Measurements from ENCODE around the gene FUCA2. TPM values are rescaled to one million over a fixed set of nuclear protein-coding genes. Genes with fewer than 3 reads are reported as not detected.
"Not testable (repeated sequence)": the region's sequence is repeated elsewhere in the genome, so short reads cannot be mapped to it uniquely, and the experiment has no call there.

FUCA2 gene
- total RNA-seq, 1 donor from 2014 or later, result 62.7 TPM

- DNase-seq (ENCODE audit: low spot score), result peak; percentile 54
These were observed 24.9 kb upstream of the FUCA2 start for GRCh38 chr6:143536461-143536865.

- no peak for DNase-seq (ENCODE audit: low spot score)
These were observed 23.7 kb upstream of the FUCA2 start for GRCh38 chr6:143535189-143535614.

- DNase-seq (ENCODE audit: low spot score), result no peak
These were observed 20.4 kb upstream of the FUCA2 start for GRCh38 chr6:143531720-143532499.

DNA sequence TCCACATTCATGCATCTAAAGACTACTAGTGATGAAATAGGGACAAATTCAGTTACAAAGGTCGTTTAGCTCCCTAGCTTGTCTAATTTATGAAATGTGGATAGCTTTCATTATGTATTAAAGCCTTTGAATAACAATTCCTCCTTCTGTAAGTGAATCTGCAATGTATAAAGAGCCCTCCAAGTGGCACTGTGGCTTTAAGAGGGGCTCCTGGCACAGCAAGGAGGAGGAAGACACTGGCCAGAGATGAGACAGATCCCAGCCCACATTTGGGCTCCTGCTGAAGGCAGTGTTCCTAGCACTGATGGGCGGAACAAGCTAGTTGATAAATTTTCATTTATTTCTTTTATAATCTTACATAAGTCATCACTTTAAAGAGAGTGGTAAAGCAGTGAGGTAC is 17.6 kb upstream of the FUCA2 start:
- no peak for DNase-seq (ENCODE audit: low spot score)

GRCh38 chr6:143528164-143528811 is 16.8 kb upstream of the FUCA2 start:
- no peak for DNase-seq (ENCODE audit: low spot score)

GRCh38 chr6:143527677-143528076 is 16.2 kb upstream of the FUCA2 start:
- no peak for DNase-seq (ENCODE audit: low spot score)

GRCh38 chr6:143525356-143525755 is 13.8 kb upstream of the FUCA2 start:
- DNase-seq (ENCODE audit: low spot score), result no peak

DNA sequence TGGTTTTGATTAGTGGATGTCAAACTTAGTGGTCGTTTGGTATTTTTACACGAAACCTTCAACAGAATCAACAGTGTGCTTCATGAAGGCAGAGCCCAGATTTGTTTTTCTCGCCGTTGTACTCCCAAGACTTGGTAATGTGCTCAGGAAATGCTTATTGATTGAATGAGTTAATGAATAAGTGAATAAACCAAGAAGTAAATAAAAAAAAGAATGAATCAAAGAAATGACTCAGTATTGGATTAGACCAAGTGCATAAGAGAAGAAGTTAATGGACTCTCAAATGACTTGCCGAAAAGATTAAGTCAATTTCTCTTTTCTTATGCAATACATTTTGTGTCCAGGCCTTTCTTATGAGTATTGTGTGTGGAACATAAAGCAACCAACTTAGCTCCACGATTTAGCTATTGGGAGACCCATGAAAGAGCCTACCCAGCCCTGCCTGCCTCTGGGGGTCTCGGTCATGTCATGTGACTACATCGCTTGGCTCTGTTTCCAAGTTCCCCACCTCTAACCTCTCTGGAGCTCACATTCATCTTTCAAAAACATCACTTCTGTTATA is 10.6 kb upstream of the FUCA2 start:
- DNase-seq (ENCODE audit: low spot score), result no peak

- DNase-seq (ENCODE audit: low spot score), result no peak
These were observed 5.9 kb upstream of the FUCA2 start for GRCh38 chr6:143517447-143517773.

DNA sequence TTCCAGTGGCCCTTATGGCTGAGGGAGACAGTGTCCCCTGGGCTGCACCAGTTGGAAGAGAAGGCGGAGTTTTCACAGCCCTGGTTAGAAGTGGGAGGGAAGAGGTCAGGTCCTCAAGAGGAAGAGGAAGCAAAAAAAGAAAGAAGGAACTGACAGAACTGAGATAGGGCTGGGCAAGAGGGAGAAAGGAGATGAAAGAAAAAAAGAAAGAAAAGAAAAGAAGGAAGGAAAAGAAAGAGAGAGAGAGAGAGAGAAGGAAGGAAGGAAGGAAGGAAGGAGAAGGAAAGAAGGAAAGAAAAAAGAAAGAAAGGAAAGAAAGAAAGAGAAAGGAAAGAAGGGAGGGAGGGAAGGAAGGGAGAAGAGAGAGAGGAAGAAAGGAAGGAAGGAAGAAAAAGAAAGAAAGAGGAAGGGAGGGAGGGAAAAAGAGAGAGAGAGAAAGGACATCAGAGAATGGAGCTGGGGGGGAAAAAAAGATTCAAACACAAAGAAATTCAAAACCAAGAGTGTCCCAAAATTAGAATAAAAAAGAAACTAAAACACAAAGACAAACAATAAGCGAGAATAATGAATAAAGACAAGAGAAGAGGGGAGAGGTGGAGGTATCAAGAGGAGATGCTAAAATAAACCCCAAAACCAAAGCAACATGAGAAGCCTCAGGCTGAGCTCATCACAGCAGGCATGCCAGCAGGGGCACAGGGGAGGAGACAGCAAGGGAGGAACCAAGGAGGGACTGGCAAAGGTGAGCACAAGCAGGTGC is 5.3 kb upstream of the FUCA2 start:
- DNase-seq (ENCODE audit: low spot score), result no peak

DNA sequence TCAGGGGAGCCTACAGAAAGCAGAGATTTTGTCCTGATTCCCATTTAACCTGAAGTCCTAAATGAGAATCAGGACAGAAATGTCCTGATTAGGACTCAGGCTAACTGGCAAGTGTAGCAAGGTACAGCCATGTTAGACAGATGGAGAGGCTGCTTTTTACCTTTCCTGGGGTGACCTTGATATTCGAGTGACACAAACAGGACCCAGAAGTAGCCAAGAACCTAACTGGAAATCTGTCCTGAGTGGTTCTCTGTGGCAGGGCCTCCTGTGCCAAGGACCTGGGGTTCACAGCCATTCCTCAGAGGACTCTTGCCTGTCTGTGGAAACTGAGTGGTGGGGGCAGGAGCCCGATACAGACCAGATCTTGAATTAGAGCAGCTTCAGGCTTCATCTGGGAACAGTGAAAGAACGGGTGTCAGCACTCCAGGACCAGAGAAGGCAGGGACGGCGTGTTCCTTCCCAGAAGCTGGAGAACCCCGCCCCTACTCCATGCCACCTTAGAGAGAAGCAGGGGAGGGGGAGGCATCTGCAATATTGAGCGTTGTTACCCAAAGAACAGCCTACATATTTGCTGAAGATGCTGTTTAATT is 4.3 kb upstream of the FUCA2 start:
- no peak for DNase-seq (ENCODE audit: low spot score)

DNA sequence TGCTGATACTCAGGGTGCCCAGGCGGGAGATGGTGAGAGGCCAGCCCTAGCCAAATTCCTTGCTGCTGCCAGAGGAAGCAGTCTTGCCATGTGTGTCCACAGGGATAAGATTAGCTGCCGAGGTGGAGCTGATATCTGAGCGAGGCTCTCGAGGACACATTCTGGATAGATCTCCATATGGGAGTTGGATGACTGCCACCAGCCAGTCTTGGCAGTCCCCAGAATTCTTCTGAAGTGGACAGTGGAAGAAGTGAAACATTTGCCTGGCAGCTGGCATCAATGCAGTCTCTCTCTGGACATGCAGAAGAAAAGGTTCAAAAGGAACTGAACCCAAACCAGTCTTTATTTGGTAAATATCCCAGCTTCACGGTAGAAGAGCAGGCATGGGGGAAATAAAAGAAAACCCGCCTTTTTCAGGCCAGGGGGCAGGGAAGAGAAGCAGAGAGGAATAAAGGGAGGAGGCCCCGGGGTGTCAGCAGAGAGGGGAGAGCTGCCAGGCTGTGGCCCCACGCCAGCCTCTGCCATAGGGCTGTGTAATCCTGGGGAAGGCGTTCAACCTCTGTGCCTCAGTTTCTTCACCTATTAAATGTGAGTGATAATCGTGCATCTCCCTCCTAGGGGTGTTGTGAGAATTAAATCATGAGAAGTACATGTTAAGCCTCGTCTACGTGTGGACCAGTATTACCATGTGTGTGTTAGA is 3.7 kb upstream of the FUCA2 start:
- peak; percentile 67 for DNase-seq (ENCODE audit: low spot score)

- DNase-seq (ENCODE audit: low spot score), result no peak
These were observed 1.9 kb upstream of the FUCA2 start for GRCh38 chr6:143513410-143513809.

GRCh38 chr6:143510326-143510725 is 1.2 kb downstream of the FUCA2 start:
- not testable (repeated sequence) for DNase-seq (ENCODE audit: low spot score)

DNA sequence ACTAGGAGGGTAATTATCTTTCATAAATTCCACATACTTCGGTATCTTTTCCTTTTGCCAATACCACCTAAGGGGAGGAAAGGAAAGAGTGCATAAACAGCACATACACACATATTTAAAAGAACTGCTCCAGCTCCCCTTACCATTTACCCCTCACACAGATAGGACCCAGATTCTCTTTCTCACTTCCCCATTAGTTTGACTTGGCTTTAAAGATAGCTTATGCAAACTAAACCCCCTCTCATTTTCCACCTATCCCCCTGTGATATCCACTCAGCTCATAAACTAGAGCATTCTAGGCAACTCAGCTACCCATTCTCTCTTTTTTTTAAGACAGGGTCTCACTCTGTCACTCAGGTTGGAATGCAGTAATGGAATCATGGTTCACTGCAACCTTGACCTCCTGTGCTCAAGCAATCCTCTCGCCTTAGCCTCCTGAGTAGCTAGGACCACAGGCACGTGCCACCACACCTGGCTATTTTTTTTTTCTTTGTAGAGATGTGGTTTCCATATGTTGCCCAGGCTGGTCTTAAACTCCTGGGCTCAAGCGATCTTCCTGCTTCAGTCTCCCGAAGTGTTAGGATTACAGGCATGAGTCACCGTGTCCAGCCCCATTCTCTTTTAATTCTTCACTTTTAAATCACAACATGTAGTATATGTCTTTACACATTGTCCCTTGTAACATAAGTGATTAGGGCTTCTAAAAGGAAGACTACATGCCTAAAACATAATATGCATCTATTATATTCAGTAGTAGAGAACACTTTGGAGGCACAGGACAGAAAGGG is 4.0 kb downstream of the FUCA2 start:
- no peak for DNase-seq (ENCODE audit: low spot score)

DNA sequence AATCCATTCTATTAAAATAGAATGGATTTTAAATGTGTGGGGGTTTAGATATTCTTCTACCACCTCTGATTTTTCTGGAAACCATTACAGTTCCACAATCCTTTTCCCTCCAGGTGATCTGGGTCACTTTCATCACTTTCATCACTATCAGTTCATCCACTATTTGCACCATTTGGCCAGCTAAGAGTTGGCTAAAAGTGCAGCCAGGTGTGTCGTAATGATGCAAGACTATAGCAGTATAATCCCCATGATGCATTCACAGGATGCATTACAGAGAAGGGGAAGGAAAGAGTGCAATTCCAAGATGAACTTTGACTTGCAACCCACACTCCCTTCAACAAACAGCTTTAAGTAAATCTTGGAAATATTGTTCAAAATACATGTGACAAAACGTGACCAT is 4.9 kb downstream of the FUCA2 start:
- DNase-seq (ENCODE audit: low spot score), result no peak

DNA sequence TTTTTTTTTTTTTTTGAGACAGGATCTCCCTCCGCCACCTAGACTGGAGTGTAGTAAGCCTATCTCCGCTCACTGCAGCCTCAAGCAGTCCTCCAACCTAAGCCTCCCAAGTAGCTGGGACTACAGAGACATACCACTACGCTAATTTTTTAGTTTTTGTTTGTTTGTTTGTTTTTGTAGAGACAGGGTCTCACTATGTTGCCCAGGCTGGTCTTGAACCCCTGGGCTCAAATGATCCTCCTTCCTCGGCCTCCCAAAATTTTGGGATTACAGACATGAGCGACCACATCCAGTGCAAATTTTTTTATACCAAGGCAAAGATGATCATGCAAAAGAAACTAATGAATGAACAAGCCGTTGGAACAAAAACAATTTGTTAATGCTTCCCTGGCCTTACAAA is 5.3 kb downstream of the FUCA2 start:
- DNase-seq (ENCODE audit: low spot score), result no peak

DNA sequence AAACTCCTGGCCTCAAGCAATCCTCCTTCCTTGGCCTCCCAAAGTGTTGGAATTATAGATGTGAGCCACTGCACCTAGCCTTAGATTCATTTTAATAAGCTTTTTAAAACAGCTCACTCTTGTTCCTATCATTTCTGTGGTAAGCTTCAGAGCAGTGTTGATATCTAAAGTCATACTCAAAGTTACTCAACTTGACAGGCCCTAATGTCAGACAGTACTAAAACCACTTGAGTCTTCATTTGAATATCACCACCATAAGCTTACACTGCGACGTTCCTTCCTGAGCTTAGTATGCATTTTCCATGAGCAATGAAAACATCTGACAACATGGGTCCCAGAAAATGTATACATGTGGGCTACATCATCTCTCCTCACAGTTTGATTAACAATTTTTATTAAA is 6.0 kb downstream of the FUCA2 start:
- no peak for DNase-seq (ENCODE audit: low spot score)

- DNase-seq (ENCODE audit: low spot score), result no peak
These were observed 6.4 kb downstream of the FUCA2 start for GRCh38 chr6:143505111-143505510.

DNA sequence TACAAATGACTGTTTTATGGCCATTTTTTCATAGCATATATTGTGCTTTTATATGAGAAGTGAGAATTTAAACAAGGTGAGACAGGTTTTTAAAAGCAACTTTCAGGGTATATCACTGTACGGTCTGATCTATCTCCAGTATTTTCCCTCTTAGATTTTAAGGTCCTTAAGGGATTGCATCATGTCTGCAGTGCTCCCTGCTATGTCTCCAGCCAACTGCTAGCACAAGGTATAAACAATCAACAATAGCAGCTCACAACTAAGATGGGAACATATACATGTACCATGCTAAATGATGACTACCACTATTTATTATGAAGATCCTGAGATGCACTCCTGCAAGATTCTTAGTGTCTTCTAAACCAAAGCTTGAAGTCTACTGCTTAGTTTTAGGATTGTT is 7.2 kb downstream of the FUCA2 start:
- DNase-seq (ENCODE audit: low spot score), result no peak

DNA sequence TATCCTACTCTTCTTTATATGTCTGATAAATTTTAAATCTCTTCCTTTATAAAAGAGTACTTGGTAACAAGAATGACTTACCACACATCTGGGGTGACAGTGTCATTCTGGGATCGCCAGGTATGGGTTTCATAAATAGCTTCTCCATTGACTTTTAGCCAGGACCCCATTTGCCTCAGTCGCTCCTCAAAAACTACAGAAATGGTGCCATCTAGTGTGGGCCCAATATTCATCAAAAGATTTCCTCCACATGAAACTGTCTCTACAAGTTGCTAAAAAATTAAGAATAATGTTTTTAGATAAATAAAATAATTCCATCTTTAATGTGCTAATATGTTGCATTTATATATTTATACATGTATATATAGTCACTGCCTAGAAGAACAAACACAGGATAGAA is 9.7 kb downstream of the FUCA2 start:
- no peak for DNase-seq (ENCODE audit: low spot score)

Data from mucosa of gallbladder (tissue), 1 donor.